Osteoblast (primary cell): Measurements from ENCODE around the gene PFN1. TPM values are rescaled to one million over a fixed set of nuclear protein-coding genes. Genes with fewer than 3 reads are reported as not detected.

ENCODE experiments used
- DNase-seq: peaks from one replicate; pipeline ENCODE4 v3.0.0; 2011; ENCODE audit warnings: low spot score, mixed read lengths; ENCODE audit not compliant: insufficient read length; ENCODE audit errors: missing footprints
- H2AFZ ChIP-seq: 2 replicates; pipeline ENCODE4 v1.6.0; 2011; ENCODE audit warnings: mild to moderate bottlenecking, low read length
- H3K27ac ChIP-seq: 2 replicates; pipeline ENCODE4 v1.5.1; 2011; ENCODE audit warnings: mild to moderate bottlenecking, low read depth, low read length, moderate library complexity
- H3K27me3 ChIP-seq: 2 replicates; pipeline ENCODE4 v1.6.0; 2012; ENCODE audit warnings: mild to moderate bottlenecking, control low read depth, inconsistent platforms, low read length, moderate library complexity; ENCODE audit not compliant: insufficient read depth
- H3K36me3 ChIP-seq: 2 replicates; pipeline ENCODE4 v1.5.1; 2011; ENCODE audit warnings: mild to moderate bottlenecking, low read length, control low read depth, moderate library complexity; ENCODE audit not compliant: insufficient read depth
- H3K4me1 ChIP-seq: 2 replicates; pipeline ENCODE4 v1.5.1; 2011; ENCODE audit warnings: mild to moderate bottlenecking, low read length, control low read depth, moderate library complexity; ENCODE audit not compliant: insufficient read depth
- H3K4me2 ChIP-seq: 2 replicates; pipeline ENCODE4 v1.6.0; 2011; ENCODE audit warnings: mild to moderate bottlenecking, low read length; ENCODE audit not compliant: insufficient read depth
- H3K4me3 ChIP-seq: fragments of 200-600 bp; sonication (generic); 3 replicates; pipeline ENCODE4 v1.5.1; 2012; ENCODE audit warnings: mild to moderate bottlenecking, low read length, inconsistent platforms; ENCODE audit not compliant: insufficient read depth
- H3K79me2 ChIP-seq: 2 replicates; pipeline ENCODE4 v1.6.0; 2012; ENCODE audit warnings: mild to moderate bottlenecking, low read length, control low read depth, inconsistent platforms; ENCODE audit not compliant: insufficient read depth
- H3K9me3 ChIP-seq: 2 replicates; pipeline ENCODE4 v1.5.1; 2011; ENCODE audit warnings: low read depth, low read length, control low read depth
- H4K20me1 ChIP-seq: 2 replicates; pipeline ENCODE4 v1.6.0; 2012; ENCODE audit warnings: mild to moderate bottlenecking, low read length, control low read depth; ENCODE audit not compliant: insufficient read depth
- small RNA-seq: library from RNA; depleted of rRNA; stranded (forward); fragments of <200 nt; gene quantifications from one replicate; pipeline ENCODE3, GENCODE V24; 2012
- total RNA-seq: library from RNA; depleted of rRNA; stranded (reverse); fragments of >200 nt; gene quantifications from 2 replicates; pipeline ENCODE4 v1.2.3, GENCODE V29; 2012
- TF ChIP-seq, protein P1 (sequence below): IDR thresholded peaks from 2 replicates; pipeline ENCODE4 v1.5.1; 2011; ENCODE audit warnings: mild to moderate bottlenecking, low read depth, low read length, moderate library complexity; ENCODE audit errors: extremely low read depth

PFN1 gene
- total RNA-seq, 1 donor, result 425 TPM

- Histone ChIP-seq H2AFZ (no peak overlapping the region), H3K4me2 (no peak overlapping the region), H3K79me2 (no peaks in the 10 kb centered on the region), H3K27me3 (no peaks in the 10 kb centered on the region), H4K20me1 (peaks cover 5% of the 10 kb centered on the region), H3K36me3 (peaks cover 44% of the 10 kb centered on the region), H3K4me3 (no peak overlapping the region), H3K27ac (no peak overlapping the region), H3K9me3 (no peaks in the 10 kb centered on the region), H3K4me1 (peaks cover 10% of the 10 kb centered on the region)
- TF ChIP-seq, protein P1, sequence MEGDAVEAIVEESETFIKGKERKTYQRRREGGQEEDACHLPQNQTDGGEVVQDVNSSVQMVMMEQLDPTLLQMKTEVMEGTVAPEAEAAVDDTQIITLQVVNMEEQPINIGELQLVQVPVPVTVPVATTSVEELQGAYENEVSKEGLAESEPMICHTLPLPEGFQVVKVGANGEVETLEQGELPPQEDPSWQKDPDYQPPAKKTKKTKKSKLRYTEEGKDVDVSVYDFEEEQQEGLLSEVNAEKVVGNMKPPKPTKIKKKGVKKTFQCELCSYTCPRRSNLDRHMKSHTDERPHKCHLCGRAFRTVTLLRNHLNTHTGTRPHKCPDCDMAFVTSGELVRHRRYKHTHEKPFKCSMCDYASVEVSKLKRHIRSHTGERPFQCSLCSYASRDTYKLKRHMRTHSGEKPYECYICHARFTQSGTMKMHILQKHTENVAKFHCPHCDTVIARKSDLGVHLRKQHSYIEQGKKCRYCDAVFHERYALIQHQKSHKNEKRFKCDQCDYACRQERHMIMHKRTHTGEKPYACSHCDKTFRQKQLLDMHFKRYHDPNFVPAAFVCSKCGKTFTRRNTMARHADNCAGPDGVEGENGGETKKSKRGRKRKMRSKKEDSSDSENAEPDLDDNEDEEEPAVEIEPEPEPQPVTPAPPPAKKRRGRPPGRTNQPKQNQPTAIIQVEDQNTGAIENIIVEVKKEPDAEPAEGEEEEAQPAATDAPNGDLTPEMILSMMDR, result no peak
- peak; percentile 72 for DNase-seq
These were observed 52.5 kb downstream of the PFN1 start for GRCh38 chr17:4895657-4896331.

Small RNA genes within 50 kb of the gene (small RNA-seq; reads per million reads assigned to genes)
- not detected for gene MIR6864
- not detected for gene MIR6865

Other genes with a start within 250 kb of the PFN1 start
- gene PELP1, start 244.4 kb downstream of the PFN1 start, total RNA-seq, result 18.6 and 19.9 TPM in 2 replicates
- 6.2 and 8.7 TPM in 2 replicates for gene ARRB2, start 237.9 kb downstream of the PFN1 start, total RNA-seq
- gene MED11, start 217.1 kb downstream of the PFN1 start, total RNA-seq, result 11.2 and 13.0 TPM in 2 replicates
- 0.59 and 1.4 TPM in 2 replicates for gene ZMYND15, start 208.7 kb downstream of the PFN1 start, total RNA-seq
- 5.9 and 11.2 TPM in 2 replicates for gene CXCL16, start 208.6 kb downstream of the PFN1 start, total RNA-seq
- gene TM4SF5, start 176.6 kb downstream of the PFN1 start, total RNA-seq, result not detected in 2 replicates
- 0.29 TPM in 1 of 2 replicates, not detected in the other for gene VMO1, start 162.2 kb downstream of the PFN1 start, total RNA-seq
- gene GLTPD2, start 159.6 kb downstream of the PFN1 start, total RNA-seq, result not detected in 2 replicates
- 109 and 113 TPM in 2 replicates for gene PSMB6, start 152.4 kb downstream of the PFN1 start, total RNA-seq
- 18.9 and 19.9 TPM in 2 replicates for gene PLD2, start 141.4 kb downstream of the PFN1 start, total RNA-seq
- gene MINK1, start 115.2 kb downstream of the PFN1 start, total RNA-seq, result 34.4 and 35.9 TPM in 2 replicates
- 4.0 and 5.3 TPM in 2 replicates for gene C17orf107, start 49.0 kb downstream of the PFN1 start, total RNA-seq
- 1.4 and 1.8 TPM in 2 replicates for gene CHRNE, start 45.4 kb downstream of the PFN1 start, total RNA-seq
- gene GP1BA, start 16.3 kb downstream of the PFN1 start, total RNA-seq, result not detected in 2 replicates
- 43.6 and 47.4 TPM in 2 replicates for gene SLC25A11, start 8.5 kb downstream of the PFN1 start, total RNA-seq
- 25.3 and 26.5 TPM in 2 replicates for gene RNF167, start 8.3 kb downstream of the PFN1 start, total RNA-seq
- 2.9 TPM in 2 replicates for gene ENO3, start 2.6 kb upstream of the PFN1 start, total RNA-seq
- 34.0 and 39.8 TPM in 2 replicates for gene SPAG7, start 19.3 kb upstream of the PFN1 start, total RNA-seq
- 14.7 and 19.2 TPM in 2 replicates for gene CAMTA2, start 39.1 kb upstream of the PFN1 start, total RNA-seq
- gene INCA1, start 49.0 kb upstream of the PFN1 start, total RNA-seq, result 0.29 and 0.36 TPM in 2 replicates
- gene KIF1C, start 49.4 kb upstream of the PFN1 start, total RNA-seq, result 54.6 and 54.8 TPM in 2 replicates
- not detected in 2 replicates for gene SLC52A1, start 86.9 kb upstream of the PFN1 start, total RNA-seq
- gene ZFP3, start 129.9 kb upstream of the PFN1 start, total RNA-seq, result 3.5 and 3.6 TPM in 2 replicates
- gene ZNF232, start 163.3 kb upstream of the PFN1 start, total RNA-seq, result 8.0 and 8.3 TPM in 2 replicates
- gene USP6, start 167.5 kb upstream of the PFN1 start, total RNA-seq, result not detected in 2 replicates
- gene ZNF594, start 243.3 kb upstream of the PFN1 start, total RNA-seq, result 8.7 and 11.5 TPM in 2 replicates